HFFc6 (cell line): ENCODE results near the gene GDF15. TPM values are rescaled to one million over a fixed set of nuclear protein-coding genes. Genes with fewer than 3 reads are reported as not detected.
"Not testable (repeated sequence)": the region's sequence is repeated elsewhere in the genome, so short reads cannot be mapped to it uniquely, and the experiment has no call there.

Experiments
- DNase-seq: peaks from one replicate; pipeline ENCODE4 v3.0.0-alpha.2; 2018
- H3K27ac Mint-ChIP-seq: 2 replicates; pipeline ENCODE4 v1.8.0; 2020; ENCODE audit warnings: mild to moderate bottlenecking, mixed read lengths
- H3K27me3 Mint-ChIP-seq: 2 replicates; pipeline ENCODE4 v1.8.0; 2021; ENCODE audit warnings: mild to moderate bottlenecking, moderate library complexity, mixed read lengths; ENCODE audit not compliant: insufficient read depth
- H3K36me3 Mint-ChIP-seq: 2 replicates; pipeline ENCODE4 v1.8.0; 2021; ENCODE audit warnings: low read depth, mixed read lengths
- H3K4me1 Mint-ChIP-seq: 2 replicates; pipeline ENCODE4 v1.8.0; 2020; ENCODE audit warnings: low read depth, mixed read lengths
- H3K4me3 Mint-ChIP-seq: 2 replicates; pipeline ENCODE4 v1.8.0; 2020; ENCODE audit warnings: mild to moderate bottlenecking, moderate library complexity, mixed read lengths
- H3K9me3 Mint-ChIP-seq: 2 replicates; pipeline ENCODE4 v1.8.0; 2020; ENCODE audit warnings: mild to moderate bottlenecking, mixed read lengths
- CTCF ChIP-seq: fragments of 200-600 bp; sonication (generic); IDR thresholded peaks from 2 replicates; pipeline ENCODE4 v1.5.0; 2021; ENCODE audit warnings: antibody characterized with exemption, mild to moderate bottlenecking
- total RNA-seq, 6 experiments: library from RNA; stranded (reverse); fragmentation: NEBNext Ultra II Directional; extraction: Animal tissue kit (Norgen Biotek cat#: 25700); gene quantifications; 2 replicates in 1 of 6; 3 replicates in 5 of 6; pipeline ENCODE4 v1.2.3, GENCODE V29; 2021

The GDF15 gene
- total RNA-seq, 6 experiments from 2014 or later: 21.3 to 36.9 (median 24.9) TPM

GRCh38 chr19:18357041-18357440 is 28.9 kb upstream of the GDF15 start:
- Mint-ChIP-seq H3K36me3 (peaks cover 49% of the 10 kb centered on the region), H3K4me3 (no peak overlapping the region), H3K4me1 (peaks cover 11% of the 10 kb centered on the region), H3K27me3 (no peaks in the 10 kb centered on the region), H3K27ac (no peak overlapping the region), H3K9me3 (peaks cover 3% of the 10 kb centered on the region; the same call in 1 of the 2 replicates)
- DNase-seq: no peak
- no peak for TF ChIP-seq CTCF

- H3K4me3 Mint-ChIP-seq: no peak overlapping the region
- H3K27ac Mint-ChIP-seq: peak overlapping the region; percentile 37; the same call in 1 of the 2 replicates
- DNase-seq: no peak
- H3K36me3 Mint-ChIP-seq: peaks cover 62% of the 10 kb centered on the region
- H3K9me3 Mint-ChIP-seq: peaks cover 2% of the 10 kb centered on the region; the same call in 1 of the 2 replicates
- H3K27me3 Mint-ChIP-seq: no peaks in the 10 kb centered on the region; the same call in 1 of the 2 replicates
- no peak for TF ChIP-seq CTCF
- peaks cover 41% of the 10 kb centered on the region for H3K4me1 Mint-ChIP-seq
These were observed 24.3 kb upstream of the GDF15 start for GRCh38 chr19:18361646-18362045.

GRCh38 chr19:18362934-18363542 is 22.9 kb upstream of the GDF15 start:
- Mint-ChIP-seq H3K36me3 (peaks cover 52% of the 10 kb centered on the region), H3K27me3 (peaks cover 2% of the 10 kb centered on the region; the same call in 1 of the 2 replicates), H3K9me3 (no peaks in the 10 kb centered on the region), H3K27ac (peak overlapping the region; percentile 98), H3K4me3 (no peak overlapping the region), H3K4me1 (peaks cover 41% of the 10 kb centered on the region)
- no peak for DNase-seq
- no peak for TF ChIP-seq CTCF

- peaks cover 41% of the 10 kb centered on the region for H3K4me1 Mint-ChIP-seq
- peaks cover 2% of the 10 kb centered on the region; the same call in 1 of the 2 replicates for H3K27me3 Mint-ChIP-seq
- TF ChIP-seq CTCF: no peak
- no peaks in the 10 kb centered on the region for H3K9me3 Mint-ChIP-seq
- H3K4me3 Mint-ChIP-seq: no peak overlapping the region
- peak overlapping the region; percentile 98 for H3K27ac Mint-ChIP-seq
- H3K36me3 Mint-ChIP-seq: peaks cover 47% of the 10 kb centered on the region
- DNase-seq: no peak
These were observed 22.2 kb upstream of the GDF15 start for GRCh38 chr19:18363787-18364186.

- peaks cover 41% of the 10 kb centered on the region for H3K4me1 Mint-ChIP-seq
- peaks cover 41% of the 10 kb centered on the region for H3K36me3 Mint-ChIP-seq
- not testable (repeated sequence) for DNase-seq, H3K27me3 Mint-ChIP-seq, H3K9me3 Mint-ChIP-seq
- peak overlapping the region; percentile 59; the same call in 1 of the 2 replicates for H3K4me3 Mint-ChIP-seq
- H3K27ac Mint-ChIP-seq: peak overlapping the region; percentile 98
These were observed 21.6 kb upstream of the GDF15 start for GRCh38 chr19:18364277-18364825.

- peak; percentile 98 for DNase-seq
- Mint-ChIP-seq H3K4me3 (peak overlapping the region; percentile 59), H3K9me3 (no peaks in the 10 kb centered on the region), H3K27me3 (peaks cover 2% of the 10 kb centered on the region; the same call in 1 of the 2 replicates), H3K27ac (peak overlapping the region; percentile 98), H3K4me1 (peaks cover 41% of the 10 kb centered on the region), H3K36me3 (peaks cover 39% of the 10 kb centered on the region)
- no peak for TF ChIP-seq CTCF
These were observed 21.0 kb upstream of the GDF15 start for GRCh38 chr19:18364826-18365528.
